Astrocyte of the hippocampus (primary cell): ENCODE results near the gene MLLT6.

Source experiments
- DNase-seq: peaks from one replicate; pipeline ENCODE4 v3.0.0; 2011; ENCODE audit warnings: low read depth, low spot score

MLLT6 gene

DNA sequence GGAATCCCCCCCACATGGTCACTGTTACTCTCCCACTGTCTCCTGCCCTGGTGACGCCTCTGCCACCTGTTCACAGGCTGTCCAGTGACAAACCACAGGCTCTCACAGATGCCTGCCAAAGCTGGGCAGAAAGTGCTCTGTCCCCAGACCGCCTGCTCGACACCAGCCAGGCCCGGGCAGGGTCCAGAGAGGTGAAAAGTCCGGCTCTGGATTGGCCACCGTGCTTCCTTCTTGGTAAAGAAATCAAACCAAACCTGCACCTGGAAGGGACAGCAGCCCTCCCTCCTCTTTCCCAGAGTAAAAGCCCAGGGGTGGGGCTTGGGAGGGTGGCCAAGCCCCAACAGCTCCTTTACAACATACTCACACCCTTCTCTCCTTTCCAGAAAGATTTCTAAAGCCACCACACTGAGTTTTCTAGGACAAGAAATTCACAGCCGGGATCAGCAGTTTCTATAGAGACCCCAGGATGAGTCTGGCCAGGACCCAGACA lies 36.9 kb downstream of the MLLT6 start:
- peak; percentile 70 for DNase-seq

GRCh38 chr17:38742411-38743308 lies 37.6 kb downstream of the MLLT6 start:
- peak; percentile 87 for DNase-seq

- DNase-seq: no peak
These were observed 38.6 kb downstream of the MLLT6 start for GRCh38 chr17:38743556-38744171.

GRCh38 chr17:38745545-38745944 lies 40.5 kb downstream of the MLLT6 start:
- DNase-seq: no peak

- DNase-seq: no peak
These were observed 41.2 kb downstream of the MLLT6 start for GRCh38 chr17:38746004-38746848.

- DNase-seq: no peak
These were observed 41.9 kb downstream of the MLLT6 start for GRCh38 chr17:38746849-38747462.

GRCh38 chr17:38747463-38748148 lies 42.5 kb downstream of the MLLT6 start:
- peak; percentile 55 for DNase-seq

DNA sequence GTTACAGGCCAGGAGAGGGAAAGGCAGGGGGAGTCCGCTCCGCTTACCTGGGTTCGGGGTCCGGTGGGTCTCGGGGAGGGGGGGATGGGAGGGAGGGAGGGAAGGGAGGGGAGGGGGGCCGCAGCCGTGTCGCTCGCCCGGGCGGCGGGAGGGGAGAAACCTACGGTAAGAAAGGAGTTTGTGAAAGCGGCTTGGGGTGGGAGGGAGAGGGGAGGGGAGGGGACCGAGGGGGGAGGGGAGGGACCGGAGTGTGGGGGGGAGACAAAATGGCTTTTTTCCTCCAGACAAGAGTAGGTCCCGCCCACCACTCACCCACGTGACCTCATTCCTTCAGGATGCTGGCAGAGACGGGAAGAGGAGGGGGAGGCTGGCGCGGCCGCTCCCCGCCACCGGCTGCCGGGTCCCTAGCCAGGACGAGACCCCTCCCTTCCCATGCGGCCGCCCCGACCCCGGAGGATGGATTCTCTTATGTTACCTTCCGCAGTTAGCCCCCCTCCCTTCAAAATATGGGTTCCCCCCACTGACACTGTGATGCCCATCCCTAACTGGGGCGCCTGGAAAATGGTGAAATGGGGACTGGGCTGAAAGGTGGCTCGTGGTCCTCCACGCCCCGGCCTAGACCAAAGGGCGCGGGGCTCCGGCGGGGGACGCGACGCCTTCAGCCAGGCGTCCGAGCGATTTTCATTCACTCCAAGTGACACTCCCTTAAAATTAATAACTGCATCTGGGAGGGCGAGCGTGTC lies 43.2 kb downstream of the MLLT6 start, which contains the start of gene PCGF2:
TSS of gene PCGF2 (minus strand) at position 188 of the 743 bp plus-strand sequence. CDS start 7,934 bp downstream, outside the sequence.
- peak; percentile 95 for DNase-seq

DNA sequence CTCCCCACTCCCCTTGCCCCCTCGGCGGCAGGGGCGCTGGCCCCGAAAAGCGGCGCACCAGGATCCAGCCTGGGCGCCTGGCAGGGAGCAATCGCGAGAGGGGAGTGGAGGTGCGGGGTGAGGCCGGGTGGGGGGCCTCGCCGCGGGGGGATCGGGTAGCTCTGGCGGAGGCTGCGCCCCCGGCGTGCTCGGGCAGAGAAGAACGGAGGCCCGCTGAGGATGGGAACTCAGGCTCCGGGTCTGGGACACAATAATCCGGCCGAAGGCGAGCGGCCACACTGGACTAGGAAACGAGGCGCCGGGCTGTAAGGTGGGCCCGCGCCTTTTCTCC lies 43.8 kb downstream of the MLLT6 start:
- no peak for DNase-seq

DNA sequence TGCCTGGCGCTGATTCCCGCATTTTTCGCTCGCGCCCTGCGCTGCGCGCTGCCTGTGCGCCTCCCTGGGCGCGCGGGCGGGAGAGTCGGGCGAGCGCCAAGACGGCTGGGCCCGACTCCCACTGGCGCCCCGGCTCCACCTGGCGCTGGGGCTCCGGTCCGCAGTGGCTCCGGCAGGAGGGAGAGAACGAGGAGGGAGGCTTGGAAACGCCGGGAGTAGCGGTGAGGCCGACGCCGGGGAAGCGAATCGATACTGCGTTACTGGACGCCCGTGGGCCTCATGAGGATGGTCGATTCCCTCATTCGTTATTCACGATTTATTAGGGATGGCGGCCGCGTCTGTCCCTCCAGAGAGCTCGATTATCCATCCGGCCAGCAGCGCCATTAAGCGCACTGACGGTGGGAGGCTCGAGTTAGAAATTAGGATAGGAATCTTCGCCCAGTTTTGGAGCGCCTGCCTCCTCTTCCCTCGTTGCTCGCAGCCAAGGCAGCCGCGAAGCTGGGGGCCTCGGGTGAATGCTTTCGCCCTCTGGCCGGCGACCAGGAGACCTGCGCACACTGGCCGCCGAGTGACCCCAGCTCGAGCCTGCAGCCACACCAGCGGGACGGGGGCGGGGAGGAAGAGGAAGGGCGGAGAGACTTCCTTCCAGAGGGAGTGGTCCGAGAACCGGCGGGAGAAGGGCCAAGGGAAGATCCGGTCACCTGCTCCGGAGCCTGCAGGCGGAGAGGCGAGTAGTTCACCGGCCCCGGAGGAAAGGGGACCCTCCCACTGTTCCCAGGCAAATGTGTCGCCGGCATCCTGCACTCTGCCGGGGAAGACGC lies 44.4 kb downstream of the MLLT6 start:
- peak; percentile 73 for DNase-seq

DNA sequence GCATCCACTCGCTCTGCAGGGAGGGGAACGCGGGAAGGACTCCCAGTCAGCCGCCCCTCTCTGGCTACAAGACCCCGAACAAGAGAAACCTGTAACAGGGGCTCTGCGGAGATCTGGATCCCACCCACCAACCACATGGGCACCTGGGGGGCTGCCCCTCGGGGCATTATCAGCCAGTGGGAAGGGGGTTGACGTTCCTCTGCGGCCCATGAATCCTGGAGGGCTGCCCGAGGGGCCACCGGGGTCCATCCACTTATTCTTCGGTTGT lies 44.9 kb downstream of the MLLT6 start:
- no peak for DNase-seq

DNA sequence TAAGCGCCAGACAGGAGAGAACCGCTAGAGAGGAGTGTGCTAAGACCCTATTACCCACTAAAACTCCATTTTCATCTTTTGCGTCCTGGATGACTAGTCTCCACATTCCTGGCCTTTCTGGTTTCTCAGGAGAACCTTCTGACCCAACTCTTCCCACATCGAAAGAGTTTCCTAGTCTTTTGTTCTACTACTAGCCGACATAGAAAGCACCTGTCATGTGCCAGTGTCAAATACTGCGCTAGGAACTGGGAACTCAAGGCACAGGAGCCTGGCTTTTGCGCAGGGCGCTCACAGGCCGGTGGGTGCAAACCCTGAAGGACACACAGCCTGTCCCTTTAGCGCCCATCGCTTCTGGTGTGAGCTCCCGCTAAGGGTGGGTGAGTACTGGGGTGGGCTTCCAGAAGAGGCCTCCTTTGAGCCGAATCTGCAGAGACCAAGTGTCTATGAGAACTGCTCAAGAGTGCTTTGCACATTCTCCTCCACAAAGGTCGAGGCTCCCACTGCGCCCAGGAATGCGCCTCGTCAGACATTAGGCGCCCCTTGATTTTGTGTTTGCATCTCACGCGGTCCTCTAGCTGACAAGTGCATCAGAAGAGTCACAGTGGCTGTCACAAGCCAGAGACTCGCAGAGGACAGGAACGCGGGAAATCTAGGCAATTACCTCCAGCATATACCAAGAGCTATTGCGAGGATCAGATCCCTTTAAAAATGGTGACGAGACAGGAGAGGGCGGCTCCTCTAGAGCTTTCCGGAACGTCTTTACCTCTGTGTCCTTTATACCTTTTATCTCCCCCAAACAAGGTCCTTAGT lies 45.4 kb downstream of the MLLT6 start:
- no peak for DNase-seq

DNA sequence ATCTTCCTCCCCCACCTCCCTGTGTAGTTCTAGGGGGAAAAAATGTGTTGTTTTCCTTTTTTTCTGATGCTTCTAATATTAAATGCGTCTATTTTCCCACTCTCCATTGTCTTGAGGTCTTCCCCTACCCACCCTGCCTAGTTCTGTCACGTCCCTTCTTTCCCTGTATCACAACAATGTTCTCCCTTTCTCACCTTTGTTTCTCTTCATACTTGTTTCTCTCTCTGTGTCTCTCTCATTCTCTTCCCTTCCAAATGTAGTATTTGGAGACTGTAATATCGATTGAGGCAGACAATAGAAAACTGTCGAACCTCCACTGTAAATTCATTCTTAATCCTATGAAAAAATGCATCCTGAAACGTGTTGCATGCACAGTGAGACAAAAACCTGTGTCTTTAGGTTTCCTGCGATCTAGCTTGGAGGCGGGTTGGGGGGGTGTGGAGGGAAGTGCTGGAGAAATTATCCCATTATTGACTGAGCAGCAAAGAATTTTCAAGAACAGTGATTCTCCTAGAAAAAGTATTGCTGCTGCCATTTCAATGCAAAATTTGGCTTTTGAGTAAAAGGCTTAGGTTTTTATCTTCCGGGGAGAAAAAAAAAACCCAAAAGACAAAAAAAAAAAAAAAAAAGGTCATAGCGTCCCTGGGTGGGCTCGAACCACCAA lies 46.2 kb downstream of the MLLT6 start:
- DNase-seq: peak; percentile 57

GRCh38 chr17:38751808-38752307 lies 46.8 kb downstream of the MLLT6 start:
- DNase-seq: peak; percentile 93

GRCh38 chr17:38752308-38753070 lies 47.4 kb downstream of the MLLT6 start, which contains the start of gene PSMB3:
Gene PSMB3 (plus strand): TSS chr17:38752741. CDS start chr17:38752827, 86 bp downstream.
- DNase-seq: peak; percentile 99

DNA sequence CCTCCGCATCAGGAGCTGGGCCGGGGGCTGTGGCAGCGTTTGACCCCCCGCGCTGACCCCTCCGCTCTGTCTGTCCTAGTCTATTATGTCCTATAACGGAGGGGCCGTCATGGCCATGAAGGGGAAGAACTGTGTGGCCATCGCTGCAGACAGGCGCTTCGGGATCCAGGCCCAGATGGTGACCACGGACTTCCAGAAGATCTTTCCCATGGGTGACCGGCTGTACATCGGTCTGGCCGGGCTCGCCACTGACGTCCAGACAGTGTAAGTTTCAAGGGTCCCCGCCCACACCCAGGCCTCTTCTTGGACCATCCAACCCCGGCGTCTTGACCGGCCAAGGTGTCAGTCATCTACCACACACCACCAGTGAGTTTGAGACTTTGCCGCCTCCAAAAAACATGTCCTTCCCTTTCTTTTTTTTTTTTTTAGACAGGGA lies 48.0 kb downstream of the MLLT6 start:
- no peak for DNase-seq

DNA sequence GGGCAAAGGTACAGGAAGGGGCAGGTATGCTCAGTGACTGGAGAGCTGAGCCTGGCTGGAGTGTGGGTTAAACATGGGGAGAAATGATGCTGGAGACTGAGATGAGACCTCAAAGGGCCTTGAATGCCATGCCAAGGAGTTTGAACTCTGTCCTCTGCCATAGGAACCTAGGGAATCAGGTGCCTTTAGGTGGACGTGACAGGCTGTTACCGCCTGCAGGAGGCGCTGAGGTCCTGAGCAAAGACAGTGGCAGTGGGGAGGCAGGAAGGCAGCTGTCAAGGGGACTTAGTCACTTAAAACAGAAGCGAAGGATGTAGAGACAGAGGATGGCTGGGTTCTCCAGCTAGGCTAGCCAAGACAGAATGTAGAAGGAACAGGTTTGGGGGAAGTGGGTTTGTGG lies 56.5 kb downstream of the MLLT6 start:
- peak; percentile 36 for DNase-seq
